GM18907 (cell line): ENCODE results near the gene LILRB3.

ENCODE experiments used
- ATAC-seq: cut with Tn5 transposase; IDR thresholded peaks from one replicate; pipeline ENCODE4 v1.9.1; 2021; ENCODE audit warnings: mild to moderate bottlenecking, moderate library complexity; ENCODE audit not compliant: unreplicated experiment

Gene LILRB3

DNA sequence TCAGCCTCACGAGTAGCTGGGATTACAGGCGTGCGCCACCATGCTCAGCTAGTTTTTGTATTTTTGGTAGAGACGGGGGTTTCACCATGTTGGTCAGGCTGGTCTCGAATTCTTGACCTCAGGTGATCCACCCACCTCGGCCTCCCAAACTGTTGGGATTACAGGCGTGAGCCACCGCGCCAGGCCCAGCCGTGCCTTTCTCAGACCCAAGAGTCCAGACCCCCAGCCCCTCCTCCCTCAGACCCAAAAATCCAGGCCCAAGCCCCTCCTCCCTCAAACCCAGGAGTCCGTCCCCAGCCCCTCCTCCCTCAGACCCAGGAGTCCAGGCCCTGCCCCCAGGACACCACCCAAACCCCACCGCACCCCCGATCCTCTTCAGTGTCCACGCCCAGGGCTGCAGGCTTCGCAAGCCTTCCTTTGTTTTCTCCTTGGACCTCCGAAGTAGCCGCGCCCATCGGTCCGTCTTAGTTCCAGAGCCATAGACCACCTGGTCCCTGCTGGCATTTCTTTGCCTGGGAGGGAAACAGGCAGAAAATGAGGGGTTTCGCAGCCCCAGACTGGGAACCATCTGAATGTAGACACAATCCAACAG, 53.6 kb downstream of the LILRB3 start:
- no peak for ATAC-seq

DNA sequence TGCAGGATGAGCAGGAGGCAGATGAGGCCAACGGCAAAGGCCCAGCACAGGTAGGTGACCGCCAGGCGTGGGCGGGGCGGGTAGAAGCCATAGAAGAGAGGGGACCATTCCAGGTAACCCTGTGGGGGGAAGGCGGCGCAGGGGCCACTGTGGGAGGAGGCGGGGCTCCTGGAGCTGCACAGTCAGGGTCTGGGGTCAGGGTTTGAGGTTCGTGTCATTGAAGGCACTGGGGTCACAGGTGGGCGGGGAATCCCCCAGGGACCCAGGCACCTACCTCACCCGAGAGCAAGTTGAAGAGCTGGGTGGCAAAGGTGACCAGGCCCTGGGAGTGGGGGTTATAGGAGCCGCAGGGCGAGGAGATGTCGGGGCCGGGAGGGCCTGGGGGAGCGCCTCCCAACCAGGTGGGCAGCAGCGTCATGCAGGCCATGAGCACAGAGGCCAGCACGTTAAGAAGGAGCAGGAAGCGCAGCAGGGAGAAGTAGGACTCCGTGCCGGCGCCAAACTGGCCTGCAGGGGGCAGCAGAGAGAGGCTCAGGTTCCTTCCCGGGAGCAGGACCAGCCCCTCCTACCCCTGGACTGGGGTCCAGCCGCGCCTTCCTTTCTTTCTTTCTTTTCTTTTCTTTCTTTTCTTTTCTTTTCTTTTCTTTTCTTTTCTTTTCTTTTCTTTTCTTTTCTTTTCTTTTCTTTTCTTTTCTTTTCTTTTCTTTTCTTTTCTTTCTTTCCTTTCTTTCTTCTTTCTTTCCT, 54.5 kb downstream of the LILRB3 start:
- peak; percentile 65 for ATAC-seq
